ENCODE data around the gene NTRK2. TPM values are rescaled to one million over a fixed set of nuclear protein-coding genes. Genes with fewer than 3 reads are reported as not detected.

NTRK2 gene
- total RNA-seq, 6 donors from 2014 or later: 0.30 to 16.8 (median 2.6) TPM

- no peak for TF ChIP-seq EP300 (IDR thresholded peaks at IDR 0.05)
- DNase-seq (no peak), ATAC-seq (ENCODE audit: low FRiP score in 2 of 2) (no peak)
- H3K27ac ChIP-seq: no peak overlapping the region
- H3K4me1 ChIP-seq: peaks cover 0 to 3% (median 0%) of the 10 kb centered on the region in 4 donors
- no peaks in the 10 kb centered on the region for H3K9me3 ChIP-seq
- H3K36me3 ChIP-seq: no peaks in the 10 kb centered on the region
- WGBS, 2 donors: 37 to 57% methylated on average over 5 of the region's 5 CpGs
- H3K27me3 ChIP-seq: no peaks in the 10 kb centered on the region
- H3K4me3 ChIP-seq: no peak overlapping the region
These were observed 135.6 kb downstream of the NTRK2 start for GRCh38 chr9:84804951-84805694.

- no peak for DNase-seq
- WGBS, 2 donors: 89 to 95% methylated on average over 5 of the region's 5 CpGs
- no peaks in the 10 kb centered on the region for H3K36me3 ChIP-seq
- H3K27me3 ChIP-seq: no peaks in the 10 kb centered on the region
- no peak for ATAC-seq (ENCODE audit: low FRiP score in 2 of 2)
- no peaks in the 10 kb centered on the region for H3K9me3 ChIP-seq
- H3K4me3 ChIP-seq: no peak overlapping the region
- no peak for TF ChIP-seq POLR2AphosphoS5 (IDR thresholded peaks at IDR 0.05)
- no peak for TF ChIP-seq EP300 (IDR thresholded peaks at IDR 0.05)
- TF ChIP-seq POLR2A (IDR thresholded peaks at IDR 0.05): no peak
- TF ChIP-seq CTCF (IDR thresholded peaks at IDR 0.05): no peak
- H3K27ac ChIP-seq: no peak overlapping the region
- H3K4me1 ChIP-seq: peaks cover 0 to 3% (median 0%) of the 10 kb centered on the region in 4 donors
These were observed 137.9 kb downstream of the NTRK2 start for GRCh38 chr9:84807431-84807830.

GRCh38 chr9:84807870-84808390, 138.4 kb downstream of the NTRK2 start:
- Histone ChIP-seq H3K27me3 (no peaks in the 10 kb centered on the region), H3K4me1 (peaks cover 0 to 3% (median 0%) of the 10 kb centered on the region in 4 donors), H3K4me3 (no peak overlapping the region), H3K36me3 (no peaks in the 10 kb centered on the region), H3K27ac (no peak overlapping the region), H3K9me3 (no peaks in the 10 kb centered on the region)
- 79 to 85% methylated on average over 4 of the region's 4 CpGs for WGBS, 2 donors
- TF ChIP-seq CTCF (IDR thresholded peaks at IDR 0.05): no peak
- no peak for TF ChIP-seq EP300 (IDR thresholded peaks at IDR 0.05)
- no peak for TF ChIP-seq POLR2A (IDR thresholded peaks at IDR 0.05)
- no peak for TF ChIP-seq POLR2AphosphoS5 (IDR thresholded peaks at IDR 0.05)
- DNase-seq: no peak
- no peak for ATAC-seq (ENCODE audit: low FRiP score in 2 of 2)

GRCh38 chr9:84808416-84808815, 138.9 kb downstream of the NTRK2 start:
- no peak for DNase-seq
- no peaks in the 10 kb centered on the region for H3K27me3 ChIP-seq
- no peak overlapping the region for H3K27ac ChIP-seq
- TF ChIP-seq POLR2AphosphoS5 (IDR thresholded peaks at IDR 0.05): no peak
- no peak for TF ChIP-seq CTCF (IDR thresholded peaks at IDR 0.05)
- no peak for TF ChIP-seq EP300 (IDR thresholded peaks at IDR 0.05)
- no peak for TF ChIP-seq POLR2A (IDR thresholded peaks at IDR 0.05)
- no peak for ATAC-seq (ENCODE audit: low FRiP score in 2 of 2)
- H3K4me1 ChIP-seq: peaks cover 0 to 3% (median 0%) of the 10 kb centered on the region in 4 donors
- no peaks in the 10 kb centered on the region for H3K36me3 ChIP-seq
- no peaks in the 10 kb centered on the region for H3K9me3 ChIP-seq
- H3K4me3 ChIP-seq: no peak overlapping the region

GRCh38 chr9:84811072-84811750, 141.7 kb downstream of the NTRK2 start:
- WGBS, 2 donors: 71 to 72% methylated on average over 4 of the region's 4 CpGs
- DNase-seq (no peak), ATAC-seq (ENCODE audit: low FRiP score in 2 of 2) (no peak)
- Histone ChIP-seq H3K27me3 (no peaks in the 10 kb centered on the region), H3K9me3 (no peaks in the 10 kb centered on the region), H3K36me3 (no peaks in the 10 kb centered on the region), H3K27ac (no peak overlapping the region), H3K4me3 (no peak overlapping the region), H3K4me1 (no peaks in the 10 kb centered on the region)
- TF ChIP-seq EP300 (IDR thresholded peaks at IDR 0.05): no peak
- no peak for TF ChIP-seq POLR2A (IDR thresholded peaks at IDR 0.05)
- no peak for TF ChIP-seq POLR2AphosphoS5 (IDR thresholded peaks at IDR 0.05)
- TF ChIP-seq CTCF (IDR thresholded peaks at IDR 0.05): no peak

Measured in upper lobe of left lung (tissue), 6 donors.